Naive thymus-derived CD4-positive, alpha-beta T cell (primary cell): Measurements from ENCODE around the gene ABL1. TPM values are rescaled to one million over a fixed set of nuclear protein-coding genes. Genes with fewer than 3 reads are reported as not detected.
A peak's percentile ranks its signal among the peaks of the same experiment; 100 is the strongest.

ENCODE experiments used
- ATAC-seq: fragments of 150-1000 bp; cut with Tn5 transposase; 2 replicates; pipeline ENCODE4 v1.10.0; 2021; ENCODE audit warnings: mild to moderate bottlenecking, moderate library complexity
- CTCF ChIA-PET: fragments of 350-600 bp; sonication (Branson Sonifier 250); formaldehyde crosslinking; loops from one replicate; lab custom pipeline; 2021; ENCODE audit warnings: antibody characterized with exemption; lab: Charles Lee
- POLR2A ChIA-PET: fragments of 350-600 bp; sonication (Branson Sonifier 250); formaldehyde crosslinking; loops from one replicate; lab custom pipeline; 2021; ENCODE audit warnings: antibody characterized with exemption, inconsistent platforms; lab: Charles Lee
- DNase-seq, 9 donors: peaks; one replicate each; pipeline versions ENCODE4 v3.0.0 to v3.0.0-alpha.2; 2020 to 2022; ENCODE audit warnings: mixed read lengths in 1 of 9
- H3K27ac ChIP-seq: one replicate; pipeline ENCODE4 v1.7.0; 2013; ENCODE audit warnings: mild to moderate bottlenecking, low read depth, low read length, moderate library complexity
- H3K27me3 ChIP-seq, 2 donors: one replicate each; pipeline ENCODE4 v1.7.0; 2013; ENCODE audit warnings: low read length in 2 of 2, mild to moderate bottlenecking in 2 of 2, moderate library complexity in 2 of 2; ENCODE audit not compliant: control insufficient read depth in 2 of 2, insufficient read depth in 2 of 2
- H3K36me3 ChIP-seq, 3 experiments: 1 replicate in 2 of 3; 2 replicates in 1 of 3; pipeline ENCODE4 v1.7.0; 2013; ENCODE audit warnings: low read length in 3 of 3, mild to moderate bottlenecking in 3 of 3, moderate library complexity in 1 of 3; ENCODE audit not compliant: insufficient read depth in 3 of 3, control insufficient read depth in 2 of 3
- H3K4me1 ChIP-seq, 2 donors: one replicate each; pipeline ENCODE4 v1.7.0; 2013; ENCODE audit warnings: low read length in 2 of 2, mild to moderate bottlenecking in 2 of 2, moderate library complexity in 1 of 2; ENCODE audit not compliant: control insufficient read depth in 2 of 2, insufficient read depth in 2 of 2
- H3K4me3 ChIP-seq: 2 replicates; pipeline ENCODE4 v1.7.0; 2013; ENCODE audit warnings: mild to moderate bottlenecking, low read length
- H3K9me3 ChIP-seq, 3 experiments: 1 replicate in 2 of 3; 2 replicates in 1 of 3; pipeline ENCODE4 v1.7.0; 2013; ENCODE audit warnings: low read length in 3 of 3; ENCODE audit not compliant: control insufficient read depth in 2 of 3
- H3K27ac Mint-ChIP-seq, 9 donors: one replicate each; pipeline ENCODE4 v1.8.0; 2020 to 2022; ENCODE audit warnings: mixed read lengths in 9 of 9, mild to moderate bottlenecking in 8 of 9, moderate library complexity in 5 of 9, inconsistent platforms in 2 of 9
- H3K27me3 Mint-ChIP-seq, 5 donors: one replicate each; pipeline ENCODE4 v1.8.0; 2021 to 2022; ENCODE audit warnings: mixed read lengths in 5 of 5, mild to moderate bottlenecking in 1 of 5
- H3K36me3 Mint-ChIP-seq, 5 donors: one replicate each; pipeline ENCODE4 v1.8.0; 2020 to 2022; ENCODE audit warnings: mixed read lengths in 5 of 5, mild to moderate bottlenecking in 3 of 5, inconsistent platforms in 1 of 5
- H3K4me1 Mint-ChIP-seq, 7 donors: one replicate each; pipeline ENCODE4 v1.8.0; 2020 to 2022; ENCODE audit warnings: mixed read lengths in 7 of 7, mild to moderate bottlenecking in 3 of 7, inconsistent platforms in 1 of 7
- H3K4me3 Mint-ChIP-seq, 10 donors: one replicate each; pipeline ENCODE4 v1.8.0; 2020 to 2022; ENCODE audit warnings: mild to moderate bottlenecking in 10 of 10, mixed read lengths in 10 of 10, moderate library complexity in 6 of 10, inconsistent platforms in 2 of 10
- H3K9me3 Mint-ChIP-seq, 11 donors: one replicate each; pipeline ENCODE4 v1.8.0; 2020 to 2022; ENCODE audit warnings: mixed read lengths in 11 of 11, mild to moderate bottlenecking in 4 of 11, inconsistent platforms in 1 of 11, moderate library complexity in 1 of 11
- intact Hi-C, 2 donors: fragments of 100-400 bp; cut with micrococcal nuclease; formaldehyde crosslinking; loops; one replicate each; pipeline ENCODE4 v1.15.1; 2023
- polyA plus RNA-seq, 2 donors: library from polyadenylated mRNA; unstranded; fragments of 300-500 nt; fragmentation: Illumina TruSeq; gene quantifications; one replicate each; pipeline ENCODE4 v1.2.3, GENCODE V29; 2021
- total RNA-seq, 6 experiments: library from RNA in 5 of 6; stranded (reverse) in 5 of 6; gene quantifications; 1 replicate in 5 of 6; 2 replicates in 1 of 6; pipeline ENCODE4 v1.2.3 and lab custom pipeline; 2021 to 2026

The ABL1 gene
- total and polyA plus RNA-seq, 7 experiments from 2014 or later, result 8.4 to 41.0 (median 39.1) TPM

GRCh38 chr9:130854835-130855234 is 19.8 kb downstream of the ABL1 start:
- Mint-ChIP-seq H3K27ac (no peak overlapping the region), H3K4me1 (peaks cover 0 to 6% (median 3%) of the 10 kb centered on the region in 7 donors), H3K9me3 (no peaks in the 10 kb centered on the region), H3K27me3 (no peaks in the 10 kb centered on the region), H3K36me3 (peaks cover 0 to 18% (median 2%) of the 10 kb centered on the region in 5 donors), H3K4me3 (no peak overlapping the region)
- Histone ChIP-seq H3K4me1 (no peaks in the 10 kb centered on the region), H3K4me3 (no peak overlapping the region), H3K27ac (no peak overlapping the region), H3K36me3 (peaks cover 0 to 24% (median 0%) of the 10 kb centered on the region in 3 experiments), H3K27me3 (no peaks in the 10 kb centered on the region), H3K9me3 (no peaks in the 10 kb centered on the region)
- DNase-seq, result no peak
- ChIA-PET CTCF (interaction anchor here (1.6 kb wide), 1 partner anchor 9 kb away, joined by 3 read pairs; no protein-coding TSS in a partner anchor), POLR2A (no interaction called here)
- no peak for ATAC-seq
- intact Hi-C loops, result no loop called here

DNA sequence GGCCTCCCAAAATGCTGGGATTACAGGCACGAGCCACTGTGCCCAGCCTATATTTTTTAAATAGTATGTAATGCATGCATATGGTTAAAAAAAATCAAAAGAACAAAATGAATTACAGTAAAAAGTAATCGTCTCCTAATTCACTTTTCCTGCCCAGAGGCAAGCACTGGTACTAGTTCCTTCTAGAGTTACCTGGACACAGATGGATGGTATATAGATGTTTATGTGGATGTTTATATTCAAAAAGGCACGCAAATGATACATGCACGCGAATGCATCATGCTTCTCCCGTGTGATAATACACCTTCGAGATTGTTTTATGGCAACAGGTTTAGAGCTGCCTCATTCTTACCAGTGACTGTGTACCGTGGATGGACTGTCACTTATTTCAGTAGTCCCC is 21.4 kb downstream of the ABL1 start:
- DNase-seq (no peak), ATAC-seq (no peak)
- H3K4me3 Mint-ChIP-seq, result no peak overlapping the region
- ChIA-PET CTCF (no interaction called here), POLR2A (no interaction called here)
- Histone ChIP-seq H3K9me3 (no peaks in the 10 kb centered on the region), H3K36me3 (peaks cover 0 to 32% (median 0%) of the 10 kb centered on the region in 3 experiments), H3K4me1 (no peaks in the 10 kb centered on the region), H3K27ac (no peak overlapping the region), H3K27me3 (no peaks in the 10 kb centered on the region), H3K4me3 (no peak overlapping the region)
- no peaks in the 10 kb centered on the region for H3K9me3 Mint-ChIP-seq
- intact Hi-C loops, result no loop called here
- no peaks in the 10 kb centered on the region for H3K27me3 Mint-ChIP-seq
- peaks cover 0 to 4% (median 0%) of the 10 kb centered on the region in 7 donors for H3K4me1 Mint-ChIP-seq
- H3K27ac Mint-ChIP-seq, result no peak overlapping the region
- peaks cover 0 to 21% (median 2%) of the 10 kb centered on the region in 5 donors for H3K36me3 Mint-ChIP-seq

DNA sequence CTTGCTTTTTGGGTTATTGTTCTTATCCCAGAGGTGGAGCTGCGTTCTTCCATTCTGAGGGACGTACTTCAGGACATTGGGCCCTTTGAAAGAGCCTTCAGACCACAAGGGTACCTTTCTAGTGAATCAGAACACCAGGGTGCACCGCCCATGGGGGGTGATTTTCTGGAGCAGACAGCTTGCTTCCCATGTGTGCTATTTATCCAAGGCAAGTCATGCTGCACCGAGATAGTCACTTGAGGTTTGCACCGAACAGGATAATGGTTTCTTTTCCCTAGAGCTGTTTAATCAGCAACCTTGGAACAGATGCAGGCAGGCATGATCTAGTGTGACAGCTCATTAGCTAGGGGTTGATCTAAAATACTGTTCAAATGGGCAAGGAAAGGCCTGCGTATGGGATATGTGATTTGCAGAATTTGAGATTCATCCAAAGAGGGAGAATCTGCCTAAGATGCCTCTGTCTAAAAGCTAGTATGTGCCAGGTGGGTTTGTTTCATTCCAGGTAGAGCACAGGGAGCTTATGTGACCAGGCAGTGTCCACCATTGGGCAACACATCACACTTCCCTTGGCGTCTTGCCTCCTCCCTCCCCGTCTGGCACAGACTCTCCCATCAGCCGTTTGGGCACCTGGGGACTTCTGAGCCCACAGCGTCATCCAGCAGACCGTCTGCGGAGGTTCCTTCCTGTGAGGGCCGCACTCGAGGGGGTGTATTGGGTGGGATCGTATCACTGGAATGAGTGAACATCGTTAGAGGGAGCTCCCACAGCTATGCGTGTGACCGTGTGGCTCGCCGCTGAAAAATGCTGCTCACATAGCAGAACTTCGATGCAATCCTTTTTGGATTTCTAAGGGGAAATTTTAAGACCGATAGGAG is 23.0 kb downstream of the ABL1 start:
- ATAC-seq, result no peak

GRCh38 chr9:130858739-130859705 is 24.0 kb downstream of the ABL1 start:
- Mint-ChIP-seq H3K4me1 (peaks cover 0 to 8% (median 2%) of the 10 kb centered on the region in 7 donors), H3K9me3 (no peaks in the 10 kb centered on the region), H3K36me3 (peaks cover 0 to 32% (median 5%) of the 10 kb centered on the region in 5 donors), H3K27ac (peak overlapping the region in 1 of 9 donors; percentile 70), H3K4me3 (no peak overlapping the region), H3K27me3 (no peaks in the 10 kb centered on the region)
- H3K4me1 ChIP-seq, result no peaks in the 10 kb centered on the region
- intact Hi-C loops, result no loop called here
- H3K9me3 ChIP-seq, result no peaks in the 10 kb centered on the region
- no peak overlapping the region for H3K27ac ChIP-seq
- ChIA-PET POLR2A (no interaction called here), CTCF (interaction anchor here (0.6 to 1.6 kb wide), 3 partner anchors 9 to 469 kb away, joined by 3 to 4 read pairs (median 3); no protein-coding TSS in a partner anchor)
- H3K4me3 ChIP-seq, result no peak overlapping the region
- DNase-seq, result no peak
- H3K36me3 ChIP-seq, result peaks cover 0 to 34% (median 0%) of the 10 kb centered on the region in 3 experiments
- no peaks in the 10 kb centered on the region for H3K27me3 ChIP-seq
- ATAC-seq, result no peak

More for the DNA sequence above, 23.0 kb downstream of the ABL1 start:
- Mint-ChIP-seq H3K27me3 (no peaks in the 10 kb centered on the region), H3K27ac (no peak overlapping the region), H3K4me1 (peaks cover 0 to 8% (median 1%) of the 10 kb centered on the region in 7 donors), H3K36me3 (peaks cover 0 to 28% (median 2%) of the 10 kb centered on the region in 5 donors), H3K4me3 (no peak overlapping the region), H3K9me3 (no peaks in the 10 kb centered on the region)
- intact Hi-C loops, result no loop called here
- no peak overlapping the region for H3K4me3 ChIP-seq
- ChIA-PET POLR2A (no interaction called here), CTCF (interaction anchor here (0.6 to 1.6 kb wide), 3 partner anchors 9 to 470 kb away, joined by 3 to 4 read pairs (median 3); no protein-coding TSS in a partner anchor)
- no peaks in the 10 kb centered on the region for H3K9me3 ChIP-seq
- peaks cover 0 to 36% (median 0%) of the 10 kb centered on the region in 3 experiments for H3K36me3 ChIP-seq
- no peak for DNase-seq
- no peaks in the 10 kb centered on the region for H3K4me1 ChIP-seq
- no peaks in the 10 kb centered on the region for H3K27me3 ChIP-seq
- H3K27ac ChIP-seq, result no peak overlapping the region

- Mint-ChIP-seq H3K27me3 (no peaks in the 10 kb centered on the region), H3K36me3 (peaks cover 0 to 22% (median 1%) of the 10 kb centered on the region in 5 donors), H3K4me3 (no peak overlapping the region), H3K27ac (peak overlapping the region in 2 of 9 donors; percentile 33 to 57), H3K9me3 (no peaks in the 10 kb centered on the region), H3K4me1 (peaks cover 0 to 8% (median 2%) of the 10 kb centered on the region in 7 donors)
- POLR2A ChIA-PET, result no interaction called here
- intact Hi-C loops, result no loop called here
- no peak overlapping the region for H3K27ac ChIP-seq
- peaks cover 0 to 19% (median 0%) of the 10 kb centered on the region in 3 experiments for H3K36me3 ChIP-seq
- peak; percentile 72 for ATAC-seq
- CTCF ChIA-PET, result no interaction called here
- H3K9me3 ChIP-seq, result no peaks in the 10 kb centered on the region
- DNase-seq, result no peak
- no peaks in the 10 kb centered on the region for H3K27me3 ChIP-seq
- no peaks in the 10 kb centered on the region for H3K4me1 ChIP-seq
- no peak overlapping the region for H3K4me3 ChIP-seq
Observed at GRCh38 chr9:130860458-130861316, 25.6 kb downstream of the ABL1 start.
